GM19025 (cell line): ENCODE results near the gene SPRTN.

ENCODE experiments used
- ATAC-seq: cut with Tn5 transposase; IDR thresholded peaks from one replicate; pipeline ENCODE4 v1.9.1; 2021; ENCODE audit warnings: mild to moderate bottlenecking, low read depth, moderate library complexity; ENCODE audit not compliant: unreplicated experiment

SPRTN gene

GRCh38 chr1:231372501-231372900 lies 34.4 kb downstream of the SPRTN start:
- no peak for ATAC-seq

GRCh38 chr1:231374394-231374793 lies 36.3 kb downstream of the SPRTN start:
- ATAC-seq = no peak

GRCh38 chr1:231376101-231376500 lies 38.0 kb downstream of the SPRTN start:
- no peak for ATAC-seq

GRCh38 chr1:231376875-231377549 lies 38.9 kb downstream of the SPRTN start:
- peak; percentile 45 for ATAC-seq

- no peak for ATAC-seq
Observed at GRCh38 chr1:231381729-231382128, 43.6 kb downstream of the SPRTN start.

GRCh38 chr1:231382426-231382825 lies 44.3 kb downstream of the SPRTN start:
- ATAC-seq = no peak

GRCh38 chr1:231383159-231383860 lies 45.2 kb downstream of the SPRTN start:
- no peak for ATAC-seq

GRCh38 chr1:231384696-231385415 lies 46.8 kb downstream of the SPRTN start:
- ATAC-seq = no peak

GRCh38 chr1:231385416-231385748 lies 47.3 kb downstream of the SPRTN start:
- ATAC-seq = no peak

- ATAC-seq = no peak
Observed at GRCh38 chr1:231386466-231386865, 48.4 kb downstream of the SPRTN start.

- no peak for ATAC-seq
Observed at GRCh38 chr1:231387770-231388669, 49.9 kb downstream of the SPRTN start.

- no peak for ATAC-seq
Observed at GRCh38 chr1:231390071-231390470, 52.0 kb downstream of the SPRTN start.

- ATAC-seq = no peak
Observed at GRCh38 chr1:231392389-231393131, 54.5 kb downstream of the SPRTN start.

- no peak for ATAC-seq
Observed at GRCh38 chr1:231393668-231394067, 55.6 kb downstream of the SPRTN start.

- ATAC-seq = no peak
Observed at GRCh38 chr1:231395076-231395997, 57.2 kb downstream of the SPRTN start.

GRCh38 chr1:231395998-231396390 lies 57.9 kb downstream of the SPRTN start:
- no peak for ATAC-seq

GRCh38 chr1:231396643-231397042 lies 58.5 kb downstream of the SPRTN start:
- no peak for ATAC-seq

- ATAC-seq = no peak
Observed at GRCh38 chr1:231397886-231398671, 60.0 kb downstream of the SPRTN start.
